Measurements from ENCODE around the gene DLG4.
A peak's percentile ranks its signal among the peaks of the same experiment; 100 is the strongest.
"Not testable (repeated sequence)": the region's sequence is repeated elsewhere in the genome, so short reads cannot be mapped to it uniquely, and the experiment has no call there.

DLG4 gene

DNA sequence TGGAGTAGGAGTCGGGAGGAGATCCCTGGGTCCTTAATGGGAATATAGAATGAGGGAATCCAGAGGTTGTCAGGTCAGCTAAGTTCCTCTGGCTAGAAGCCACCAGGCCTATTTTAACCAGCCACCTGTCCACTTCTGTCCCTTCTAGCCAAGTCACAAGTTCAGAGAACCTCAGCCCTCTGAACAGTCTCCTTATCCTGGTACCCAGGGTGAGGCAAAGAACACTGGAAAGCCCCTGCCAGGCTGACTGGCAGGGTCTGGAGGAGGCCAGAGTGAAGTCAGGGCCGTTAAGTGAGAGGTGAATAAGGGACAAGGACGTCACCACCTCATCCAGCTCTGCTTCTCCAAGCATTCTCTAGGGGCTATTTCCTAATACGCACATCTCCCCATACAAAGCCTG lies 29.2 kb upstream of the DLG4 start:
- DNase-seq, result no peak

DNA sequence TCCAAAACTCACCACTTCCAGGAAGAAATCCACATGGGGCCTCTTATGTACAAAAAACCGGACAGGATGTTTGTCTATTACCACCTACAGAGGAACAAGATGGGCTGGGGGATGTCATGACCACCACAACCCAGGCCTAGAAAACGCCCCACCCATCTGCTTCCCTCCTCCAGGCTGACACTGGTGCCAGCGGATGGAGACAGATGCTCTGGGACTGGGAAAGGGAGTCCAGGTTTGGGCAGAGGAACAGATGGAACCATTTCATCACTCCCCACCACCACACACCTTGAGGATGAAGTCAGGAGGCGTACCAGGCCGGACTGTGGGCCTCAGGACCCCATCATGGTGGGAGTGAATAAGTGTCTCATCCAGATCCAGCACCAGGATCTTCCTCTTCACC lies 27.1 kb upstream of the DLG4 start:
- no peak for DNase-seq

DNA sequence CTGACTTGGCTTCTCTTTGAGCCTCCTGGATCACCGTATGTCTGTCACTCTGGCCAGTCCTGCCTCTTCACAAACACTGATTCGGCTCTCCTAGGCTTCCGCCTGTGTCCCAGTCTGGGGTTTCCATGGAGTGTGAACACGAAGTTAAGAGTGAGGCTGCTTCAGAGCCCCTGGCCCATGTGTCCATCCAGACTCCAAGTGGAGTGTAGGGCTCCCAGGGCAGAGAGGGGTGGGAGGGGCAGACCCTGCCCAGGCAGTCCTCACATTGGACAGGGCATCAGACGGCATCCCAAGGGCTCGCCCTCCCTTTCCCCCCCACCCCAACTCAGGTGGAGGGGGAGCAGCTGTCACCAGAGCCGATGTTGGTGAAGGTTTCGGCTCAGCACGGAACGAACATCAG lies 24.2 kb upstream of the DLG4 start:
- not testable (repeated sequence) for DNase-seq

DNA sequence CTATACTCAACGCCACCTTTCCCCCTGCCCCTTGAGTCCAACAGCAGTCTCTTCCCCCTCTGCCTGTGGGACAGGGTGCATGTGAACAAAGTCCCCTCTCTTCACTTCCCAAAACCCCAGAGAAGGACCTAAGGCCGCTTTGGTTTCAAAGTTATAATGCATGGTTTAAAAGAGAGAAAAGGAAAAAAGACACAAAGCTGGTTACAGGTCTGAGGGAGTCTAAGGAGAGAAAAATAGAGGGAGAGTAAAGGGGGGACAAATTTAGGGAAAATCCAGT lies 23.8 kb upstream of the DLG4 start:
- DNase-seq, result peak; percentile 64

DNA sequence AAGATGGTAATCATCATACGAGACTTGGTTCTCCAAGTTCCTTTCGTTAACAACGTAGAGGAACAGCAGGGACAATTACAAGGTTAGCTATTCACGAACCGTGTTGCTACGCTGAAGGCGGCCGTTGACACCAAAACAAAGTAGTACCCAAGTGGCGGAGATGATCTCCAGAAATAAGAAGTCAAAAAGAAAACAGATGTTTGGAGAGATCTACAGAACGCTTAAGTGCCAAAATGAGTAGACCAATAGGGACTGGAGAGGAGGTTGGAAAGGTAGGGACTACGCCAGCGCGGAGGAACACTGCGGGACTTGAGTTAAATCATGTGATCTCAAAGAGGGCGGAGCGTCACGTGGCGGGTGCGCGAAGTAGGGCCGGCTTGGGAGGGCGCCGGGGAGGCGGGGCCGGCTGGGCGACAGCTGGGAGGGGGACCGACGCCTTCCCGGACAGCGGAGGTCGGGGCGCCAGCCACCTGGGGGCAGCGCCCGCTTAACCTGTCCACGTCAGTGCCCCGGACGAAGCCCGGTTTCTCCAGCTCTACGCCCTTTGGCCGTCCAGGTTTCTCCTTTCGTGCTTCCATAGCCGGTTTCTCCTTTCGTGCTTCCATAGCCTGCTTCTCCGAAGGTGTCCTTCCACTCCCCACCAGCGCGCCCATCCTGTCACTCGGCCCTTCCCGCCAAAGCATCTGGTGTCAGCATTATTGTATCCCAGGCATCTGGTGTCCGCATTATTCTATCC lies 23.2 kb upstream of the DLG4 start:
- DNase-seq, result peak; percentile 98

DNA sequence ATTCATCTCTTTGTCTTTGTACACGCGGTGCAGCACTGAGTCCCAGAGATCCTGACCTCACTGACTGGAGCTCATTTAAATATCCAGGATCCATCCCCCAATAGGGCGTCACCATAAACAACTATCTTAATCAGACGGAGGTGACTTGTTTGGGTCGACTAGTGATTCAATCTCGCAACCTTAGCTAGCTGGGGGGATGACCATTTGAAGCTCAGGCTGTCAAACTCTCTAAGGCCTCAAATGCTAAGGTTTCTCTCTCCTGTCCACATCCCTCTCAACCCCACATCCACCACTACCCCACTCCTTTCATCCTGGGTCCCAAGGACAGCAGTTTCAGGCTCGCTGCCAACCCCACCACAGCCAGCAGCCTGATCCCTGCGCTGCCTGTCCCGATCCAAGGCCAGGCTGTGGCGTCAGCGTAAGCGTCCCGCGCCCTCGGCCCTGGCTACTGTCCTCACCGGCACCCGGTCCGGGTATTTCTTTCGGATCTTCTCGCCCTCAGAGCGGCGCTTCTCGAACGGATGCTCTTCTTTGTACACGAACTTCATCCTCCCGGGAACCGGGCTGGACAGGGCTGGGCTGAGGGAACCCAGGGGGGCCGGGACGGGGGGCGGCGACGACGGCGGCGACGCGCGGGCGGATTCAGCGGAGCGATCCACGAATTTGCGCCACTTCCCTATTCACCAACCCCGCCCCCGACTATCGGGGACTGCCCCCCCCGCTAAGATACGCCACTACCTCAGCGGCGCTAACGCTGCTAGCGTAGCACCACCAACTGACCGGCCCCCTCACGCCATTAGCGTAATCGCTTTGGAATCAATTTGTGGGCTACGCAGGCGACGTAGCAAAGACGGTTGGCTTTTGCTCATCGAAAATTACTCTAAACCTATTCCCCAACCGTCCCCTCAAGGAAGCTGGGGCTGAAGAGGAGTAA lies 22.4 kb upstream of the DLG4 start, which contains the start of gene GABARAP:
TSS of gene GABARAP (minus strand) at position 667 of the 934 bp plus-strand sequence. CDS start at position 548, 119 bp downstream.
- peak; percentile 97 for DNase-seq

DNA sequence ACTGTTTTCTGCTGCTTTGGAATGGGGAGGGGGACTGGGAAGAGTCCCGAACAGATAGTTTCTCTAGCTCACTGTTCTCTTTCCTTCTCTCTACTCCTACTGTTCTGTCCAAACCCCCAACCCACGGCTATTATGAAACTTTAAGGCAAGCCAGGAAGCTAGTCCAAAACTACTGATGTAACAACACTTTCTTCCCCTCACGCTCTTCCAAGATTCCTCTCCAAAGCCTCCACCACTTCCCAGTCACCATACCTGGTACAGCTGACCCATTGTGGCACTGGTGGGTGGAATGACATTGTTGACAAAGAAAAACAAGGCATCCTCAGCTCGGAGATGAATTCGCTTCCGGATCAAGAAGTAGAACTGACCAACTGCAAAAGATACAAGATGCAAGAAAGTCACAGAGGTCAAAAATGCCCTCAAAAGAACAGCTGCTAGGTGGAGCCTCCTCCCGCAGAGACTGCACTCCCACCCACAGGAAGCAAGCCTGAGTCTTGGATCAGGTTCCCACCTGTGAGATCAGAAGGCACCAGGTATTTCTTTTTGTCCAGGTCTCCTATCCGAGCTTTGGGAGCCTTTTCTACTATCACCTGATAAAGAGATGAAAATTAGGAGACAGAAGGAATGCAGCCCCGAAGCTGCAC lies 21.6 kb upstream of the DLG4 start:
- peak; percentile 61 for DNase-seq

DNA sequence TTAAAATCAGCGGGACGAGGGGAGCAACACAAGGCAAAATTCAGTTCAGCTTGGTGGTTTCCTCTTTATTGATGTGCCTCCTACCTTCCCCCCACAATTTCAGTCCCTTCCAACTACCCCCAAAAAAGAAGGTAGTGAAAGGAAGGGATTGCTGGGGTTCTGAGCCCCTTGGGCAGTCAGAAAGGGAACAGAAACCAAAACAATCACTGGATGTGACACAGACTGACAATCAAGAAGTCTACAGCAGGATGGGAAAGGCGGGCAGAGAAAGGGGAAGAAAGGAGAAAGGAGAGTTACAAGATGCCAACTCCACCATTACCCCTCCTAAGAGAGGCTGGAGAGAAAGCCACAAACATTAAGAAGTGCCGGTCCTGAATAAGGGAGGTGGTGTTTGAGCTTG lies 20.7 kb upstream of the DLG4 start:
- peak; percentile 43 for DNase-seq

DNA sequence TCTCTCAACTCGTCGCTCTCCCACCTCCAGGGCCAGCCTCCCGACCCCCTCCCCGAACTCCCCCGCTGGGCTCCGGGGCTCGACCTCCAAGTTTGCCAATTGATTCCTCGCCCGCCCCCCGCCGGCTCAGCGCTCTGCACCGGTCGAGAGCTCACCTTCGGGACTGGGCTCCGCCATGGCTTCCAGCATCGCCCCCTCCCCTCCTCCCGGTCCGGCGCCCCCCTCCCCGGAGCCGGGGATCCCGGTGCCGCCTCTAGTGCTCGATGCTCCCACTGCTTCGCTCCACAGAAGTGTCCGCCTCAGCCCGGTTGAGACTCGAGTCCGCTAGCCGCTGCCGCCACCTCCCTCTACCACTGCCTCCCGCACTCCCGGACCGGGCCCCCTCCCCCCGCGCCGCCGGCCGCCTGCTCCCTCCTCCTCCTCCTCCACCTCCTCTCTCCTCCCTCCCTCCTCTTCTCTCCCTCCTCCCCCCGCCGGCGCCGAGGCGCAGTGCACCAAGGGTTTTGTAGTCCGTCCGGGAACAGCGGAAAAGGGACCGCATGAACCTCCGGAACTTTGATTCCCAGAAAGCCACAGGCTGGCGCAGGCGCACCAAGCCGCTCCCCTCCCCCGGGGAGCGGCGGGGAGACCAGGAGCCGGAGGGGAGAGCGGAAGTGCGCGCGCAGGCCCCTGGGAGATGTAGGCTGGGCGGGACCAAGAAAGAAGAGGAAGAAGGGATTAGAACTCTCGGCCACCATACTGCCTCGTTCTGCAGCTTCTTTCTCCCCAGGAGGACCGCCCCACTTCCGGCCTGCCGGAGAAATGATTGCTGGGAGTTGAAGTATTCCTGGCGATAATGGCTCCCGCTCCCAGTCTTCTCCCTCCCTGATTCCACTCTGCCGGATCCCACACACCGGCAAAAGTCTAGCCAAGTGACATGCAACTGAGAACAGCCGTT lies 19.7 kb upstream of the DLG4 start, which contains the start of gene PHF23:
TSS of gene PHF23 (minus strand) at position 367 of the 937 bp plus-strand sequence. CDS start at position 189, 178 bp downstream.
- peak; percentile 100 for DNase-seq

DNA sequence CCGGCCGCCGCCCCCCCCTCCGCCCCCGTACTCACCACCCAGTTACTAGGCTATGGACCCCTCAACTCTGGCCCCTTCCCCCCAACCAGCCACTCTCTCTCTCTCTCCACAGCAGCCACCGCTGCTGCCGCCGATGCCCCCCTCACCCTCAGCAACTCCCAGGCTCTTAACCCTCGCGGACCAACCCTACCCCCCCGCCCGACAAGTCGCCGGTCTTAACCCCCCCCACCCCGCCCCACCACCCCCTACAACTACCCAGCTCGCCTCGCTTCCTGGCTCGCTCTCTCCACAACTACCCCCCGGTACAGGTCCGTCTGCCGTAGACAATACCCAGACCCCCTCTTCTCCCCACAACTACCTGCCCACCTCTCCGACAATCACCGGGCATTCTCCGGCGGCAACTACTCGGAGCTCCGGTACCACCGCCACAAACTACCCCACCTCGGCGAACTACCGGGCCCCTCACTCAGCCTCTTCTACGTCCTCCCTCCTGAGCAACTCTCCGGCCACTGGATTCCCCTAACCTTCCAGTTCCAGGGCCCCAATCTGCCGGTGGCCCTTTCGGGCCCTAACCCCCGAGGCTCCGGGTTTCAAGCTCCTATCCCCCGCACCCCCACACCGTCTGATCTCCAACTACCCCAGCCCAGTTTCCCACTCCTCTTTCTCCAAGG lies 18.9 kb upstream of the DLG4 start:
- peak; percentile 60 for DNase-seq

DNA sequence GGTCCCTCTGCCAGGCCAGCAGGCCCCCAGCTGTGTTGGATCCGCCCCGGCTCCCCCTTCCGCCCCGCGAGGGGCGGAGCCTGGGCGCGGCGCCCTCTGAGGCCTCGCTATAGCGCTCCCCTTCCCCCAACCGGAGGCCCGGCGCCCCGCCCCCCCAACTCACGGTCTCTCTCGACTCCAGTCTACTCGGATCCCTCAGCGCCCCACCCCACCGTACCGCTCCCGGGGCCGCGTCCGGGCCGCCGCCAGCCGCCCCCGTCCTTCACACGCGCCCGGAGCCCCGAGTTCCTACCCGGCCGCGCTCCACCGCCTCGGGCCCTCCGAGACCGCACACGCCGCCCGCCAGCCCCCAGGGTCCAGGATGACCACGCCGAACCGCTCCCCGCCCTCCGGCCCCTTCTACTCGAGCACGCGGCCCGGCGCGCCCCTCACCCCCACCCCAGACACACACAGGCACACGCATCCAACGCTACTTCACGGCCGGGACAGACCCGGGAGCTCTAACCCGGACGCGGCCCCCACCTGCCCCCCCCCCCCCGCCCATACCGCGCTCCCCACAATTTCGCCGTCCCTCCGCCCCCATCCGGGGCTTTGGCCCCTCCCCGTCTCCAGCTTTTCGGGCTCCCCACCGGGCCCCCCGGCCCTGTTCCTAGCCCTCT lies 18.3 kb upstream of the DLG4 start:
- DNase-seq, result peak; percentile 89

DNA sequence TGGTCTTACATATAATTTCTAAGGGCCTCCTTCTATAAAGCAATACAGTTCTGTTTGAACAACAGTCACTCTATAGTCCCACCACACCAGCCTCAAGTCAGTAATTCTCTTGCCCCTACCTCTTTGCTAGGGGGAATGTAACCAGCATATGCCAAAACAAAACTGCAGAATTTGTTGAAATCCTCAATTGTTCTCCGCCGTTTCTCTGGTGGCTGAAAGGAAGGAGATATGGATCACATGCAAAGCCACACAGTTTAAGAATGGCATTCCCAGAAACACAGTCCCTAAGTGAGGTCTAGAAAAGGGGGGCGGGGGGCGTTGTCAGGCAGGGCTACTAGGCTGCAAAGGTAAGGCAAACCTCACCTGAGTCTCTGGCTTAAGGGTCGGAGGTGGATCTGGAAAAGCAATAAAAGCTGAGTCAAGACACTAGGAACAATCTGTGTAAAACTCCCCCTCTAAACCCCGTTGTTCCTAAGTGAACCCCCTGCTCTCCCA lies 17.7 kb upstream of the DLG4 start:
- peak; percentile 79 for DNase-seq

DNA sequence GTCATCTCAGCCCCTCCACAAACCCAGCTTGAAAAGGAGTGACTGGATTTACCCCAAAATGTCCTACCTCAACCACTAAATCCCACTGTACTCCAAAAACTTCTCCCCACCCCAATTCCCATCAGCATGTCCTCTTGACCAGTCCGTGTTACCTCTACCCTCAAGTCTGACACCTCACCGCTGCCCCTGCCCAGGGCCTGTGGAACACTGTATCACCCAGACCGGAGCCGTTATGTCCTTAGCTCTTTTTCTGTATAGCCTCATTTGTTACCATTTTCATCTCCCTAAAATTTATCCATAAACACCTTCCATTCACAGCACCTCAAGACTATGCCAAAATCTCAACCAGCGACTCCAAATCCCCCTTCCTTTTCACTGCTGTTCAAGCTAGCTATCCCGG lies 17.2 kb upstream of the DLG4 start:
- DNase-seq, result no peak

DNA sequence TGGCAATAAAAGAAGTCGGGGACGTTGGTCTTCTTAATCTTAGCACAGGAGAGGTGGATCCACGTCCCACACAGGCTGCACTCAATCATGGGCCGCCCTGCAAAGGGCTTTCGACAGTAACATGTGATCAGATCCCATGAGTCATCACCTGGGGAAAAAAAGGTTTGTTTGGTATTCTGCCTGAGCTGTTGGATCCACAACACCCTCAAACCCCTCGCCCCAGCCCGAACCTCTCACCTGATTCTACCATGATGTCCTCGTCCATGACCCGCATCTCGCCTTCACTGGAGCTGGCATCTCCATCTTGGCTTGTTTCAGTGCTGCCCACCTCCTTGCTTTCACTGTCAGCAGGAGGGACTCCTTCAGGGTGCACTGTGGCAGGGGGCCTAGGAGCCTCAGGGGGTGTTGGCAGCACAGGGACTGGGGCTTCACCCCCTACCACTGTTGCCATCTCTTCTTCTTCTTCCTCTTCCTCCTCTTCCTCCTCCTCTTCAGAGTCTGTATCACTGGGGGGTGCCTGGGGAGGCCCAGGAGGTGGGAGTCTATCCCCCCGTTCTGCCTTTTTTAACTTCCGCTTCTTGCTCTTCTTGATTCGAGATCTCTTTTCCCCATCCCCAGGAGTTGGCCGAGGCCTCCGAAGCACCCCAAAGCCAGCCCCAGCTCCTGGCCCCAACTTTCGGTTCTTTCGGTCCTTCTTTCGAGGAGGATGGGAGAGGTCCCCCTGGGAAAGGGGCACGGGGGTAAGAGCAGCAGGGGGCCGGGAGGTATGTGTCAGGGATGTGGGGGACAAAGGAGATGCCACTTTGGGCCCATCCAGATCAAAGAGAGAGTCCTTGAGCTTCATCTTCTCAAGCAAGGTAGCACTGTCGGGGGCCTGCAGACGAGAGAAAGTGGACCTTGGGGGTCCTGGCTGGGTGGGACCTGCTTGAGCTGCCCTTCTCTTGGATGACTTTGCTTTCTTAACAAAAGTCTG lies 16.3 kb upstream of the DLG4 start:
- DNase-seq, result peak; percentile 31

DNA sequence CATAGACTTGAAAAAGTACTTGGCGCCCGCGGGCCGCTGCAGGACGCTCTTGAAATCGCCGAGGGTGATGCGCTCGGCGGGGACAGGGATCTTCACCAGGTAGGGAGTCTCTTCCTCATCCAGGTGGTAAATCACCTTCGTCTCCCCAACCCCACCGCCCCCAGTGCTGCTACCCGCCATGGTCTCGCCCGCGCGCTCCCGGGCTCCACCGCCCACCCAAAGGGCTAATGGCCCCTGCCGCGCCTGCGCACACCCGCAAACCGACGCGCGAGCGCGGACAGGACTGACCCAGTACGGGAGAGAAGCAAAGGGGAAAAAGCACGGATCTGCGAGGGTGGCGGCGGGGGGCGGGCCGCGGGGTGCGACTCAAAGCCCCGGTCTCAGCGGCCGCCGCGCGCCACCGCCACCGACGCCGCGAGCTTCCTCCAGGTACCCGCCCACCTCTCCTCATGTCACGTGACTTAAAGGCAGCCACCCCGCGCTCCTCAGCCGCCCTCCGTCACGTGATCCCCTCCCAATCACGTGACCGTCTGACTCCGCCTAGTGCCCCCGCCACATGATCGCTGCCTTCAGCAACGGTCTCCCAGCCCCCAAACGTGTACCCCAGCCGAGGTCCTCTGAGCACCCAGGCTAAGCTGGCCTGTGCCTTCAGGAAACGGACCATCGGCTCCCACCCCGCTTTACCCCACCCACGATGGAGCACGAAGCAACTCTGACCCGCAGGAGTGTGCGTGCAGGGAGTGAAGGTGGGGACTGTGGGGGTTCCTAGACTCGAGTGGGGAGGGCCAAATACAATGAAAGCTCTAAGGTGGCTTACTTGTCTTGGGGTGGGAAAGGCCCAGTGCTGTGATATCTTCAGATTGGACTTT lies 14.7 kb upstream of the DLG4 start, which contains the start of gene DVL2:
TSS of gene DVL2 (minus strand) at position 435 of the 869 bp plus-strand sequence. CDS start at position 180, 255 bp downstream.
- peak; percentile 98 for DNase-seq

DNA sequence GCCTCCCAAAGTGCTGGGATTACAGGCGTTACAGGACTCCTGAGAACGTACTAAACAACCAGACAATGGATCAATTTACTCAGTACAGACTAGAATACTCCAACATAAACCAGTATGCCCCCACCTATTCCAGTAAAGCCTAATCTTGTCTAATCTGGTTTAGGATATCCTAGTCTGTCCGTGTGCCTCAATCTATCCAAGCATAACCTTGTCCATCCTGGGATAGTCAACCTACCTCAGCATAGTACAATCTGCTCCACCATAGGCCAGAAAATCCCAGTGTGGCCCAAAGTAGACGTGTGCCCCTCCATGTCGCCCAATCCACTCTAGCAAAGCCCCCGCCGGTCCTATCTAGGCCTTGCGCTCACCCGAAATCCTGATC lies 14.1 kb upstream of the DLG4 start:
- no peak for DNase-seq

DNA sequence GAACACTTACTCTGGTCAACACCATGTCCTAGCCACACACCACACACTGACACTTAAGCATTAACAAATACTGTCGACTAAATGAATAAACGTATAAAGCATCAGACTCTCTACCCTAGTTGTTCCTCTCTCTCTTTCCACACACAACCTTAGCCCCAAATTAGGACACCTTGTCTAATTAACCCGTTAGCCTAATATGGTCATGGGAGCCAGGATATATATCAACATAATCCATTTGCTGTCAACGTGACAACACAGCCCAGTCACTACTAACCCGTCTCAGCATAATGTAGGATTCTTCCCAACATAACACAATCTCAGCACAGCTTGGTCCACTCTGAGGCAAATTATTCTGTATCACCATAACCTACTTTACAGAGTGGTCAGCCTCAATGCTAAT lies 12.5 kb upstream of the DLG4 start:
- no peak for DNase-seq

DNA sequence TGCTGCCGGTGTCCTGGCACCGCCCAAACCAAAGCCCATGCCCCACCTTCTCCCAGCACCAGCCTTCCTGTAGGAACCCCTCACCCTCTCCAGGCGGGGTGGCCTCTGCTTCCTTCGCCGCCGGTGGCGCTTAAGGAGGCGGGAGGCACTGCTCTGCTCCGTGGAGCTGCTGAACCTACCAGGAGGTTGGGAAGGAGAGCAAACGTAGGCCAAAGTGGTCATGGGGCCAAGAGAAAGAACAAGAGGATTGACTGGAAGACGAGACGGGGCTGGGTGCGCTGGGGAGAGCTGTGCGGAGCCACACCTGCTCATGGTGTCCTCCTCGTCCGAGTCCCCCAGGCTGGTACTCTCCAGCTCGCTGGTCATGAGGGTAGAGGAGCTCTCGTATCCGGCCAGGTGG lies 9.9 kb upstream of the DLG4 start:
- DNase-seq, result no peak

DNA sequence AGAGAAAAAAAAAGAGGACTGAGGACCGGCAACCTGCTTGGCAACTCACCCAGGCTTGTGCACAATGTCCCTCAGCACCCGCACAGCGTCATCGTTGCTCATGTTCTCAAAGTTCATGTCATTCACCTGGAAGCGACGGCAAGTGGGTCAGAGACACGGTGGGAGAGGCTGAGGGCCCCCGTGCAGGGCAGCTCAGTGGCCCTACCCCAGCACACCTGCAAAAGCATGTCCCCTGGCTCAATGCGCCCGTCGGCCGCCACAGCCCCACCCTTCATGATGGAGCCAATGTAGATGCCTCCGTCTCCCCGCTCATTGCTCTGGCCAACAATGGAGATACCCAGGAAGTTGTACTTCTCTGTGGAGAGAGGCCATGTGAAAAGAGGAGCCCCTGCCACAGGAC lies 9.3 kb upstream of the DLG4 start:
- no peak for DNase-seq
